AG10803 (cell line): Measurements from ENCODE around the gene TICAM2.

Source experiments
- DNase-seq: peaks from one replicate; pipeline ENCODE4 v3.0.0; 2010; ENCODE audit warnings: low read depth
- H3K4me3 ChIP-seq: 2 replicates; pipeline ENCODE4 v1.5.1; 2011; ENCODE audit warnings: mild to moderate bottlenecking, low read length, control low read depth
- CTCF ChIP-seq: conservative IDR thresholded peaks from 2 replicates; pipeline ENCODE4 v1.5.1; 2011; ENCODE audit warnings: mild to moderate bottlenecking, low read length, control low read depth, inconsistent platforms

Gene TICAM2

GRCh38 chr5:115589043-115589442 lies 13.2 kb downstream of the TICAM2 start:
- no peak for TF ChIP-seq CTCF
- no peak overlapping the region for H3K4me3 ChIP-seq
- no peak for DNase-seq

GRCh38 chr5:115588640-115589039 lies 13.6 kb downstream of the TICAM2 start:
- DNase-seq, result no peak
- no peak overlapping the region for H3K4me3 ChIP-seq
- TF ChIP-seq CTCF, result no peak

DNA sequence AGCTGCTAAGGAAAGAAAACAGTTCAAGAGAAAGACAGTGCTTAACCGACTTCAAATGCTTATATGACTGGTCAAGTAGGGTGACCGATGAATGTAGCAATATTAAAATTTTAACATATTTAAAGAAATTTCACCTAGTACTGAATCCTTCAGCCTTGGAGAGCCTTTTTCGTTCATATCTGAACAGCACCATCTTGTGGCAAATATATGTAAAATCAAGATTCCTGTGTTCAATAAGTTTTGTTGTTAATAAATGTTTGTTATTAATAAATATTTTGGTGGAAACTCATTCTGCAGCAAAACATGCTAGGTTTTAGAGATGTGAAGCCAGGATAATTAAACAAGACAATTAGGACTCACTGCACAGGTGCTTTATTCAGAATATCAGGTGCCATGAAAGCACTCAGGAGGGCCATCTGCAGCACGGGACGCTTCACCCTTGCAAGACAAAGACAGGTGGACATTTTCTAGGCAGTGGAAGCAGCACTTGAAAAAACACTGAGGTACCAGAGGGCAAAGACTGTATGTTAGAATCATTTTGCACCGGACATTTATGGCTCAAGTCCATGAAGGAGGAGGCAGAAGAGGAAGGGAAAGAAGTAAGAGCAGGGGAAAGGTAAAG lies 15.6 kb downstream of the TICAM2 start:
- TF ChIP-seq CTCF, result peak; percentile 58
- DNase-seq, result peak; percentile 56
- no peak overlapping the region for H3K4me3 ChIP-seq

- DNase-seq, result no peak
- TF ChIP-seq CTCF, result no peak
- no peak overlapping the region for H3K4me3 ChIP-seq
Measured at GRCh38 chr5:115585265-115585664, 17.0 kb downstream of the TICAM2 start.

DNA sequence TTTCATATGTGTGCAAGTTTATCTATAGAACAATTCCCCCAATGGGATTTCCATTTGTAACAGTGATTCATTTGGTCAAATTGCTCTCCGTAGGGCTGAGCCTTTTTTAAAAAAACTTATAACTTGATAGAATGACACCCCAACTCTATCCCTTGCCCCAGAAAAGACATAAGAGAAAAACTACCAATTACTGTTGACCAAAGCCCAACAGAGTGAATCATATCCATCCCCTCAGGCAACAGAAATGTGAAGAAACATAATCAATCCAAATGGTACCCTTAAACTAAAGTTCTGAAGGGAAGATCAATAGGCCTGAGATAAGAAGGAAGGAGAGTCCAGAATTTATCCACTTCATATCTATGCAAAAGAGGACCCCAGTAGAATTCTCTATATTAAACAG lies 17.8 kb downstream of the TICAM2 start:
- DNase-seq, result no peak
- no peak overlapping the region for H3K4me3 ChIP-seq
- TF ChIP-seq CTCF, result no peak

- no peak for TF ChIP-seq CTCF
- no peak overlapping the region for H3K4me3 ChIP-seq
- DNase-seq, result peak; percentile 90
Measured at GRCh38 chr5:115583474-115583873, 18.8 kb downstream of the TICAM2 start.

GRCh38 chr5:115580941-115581340 lies 21.3 kb downstream of the TICAM2 start:
- no peak for DNase-seq
- no peak overlapping the region for H3K4me3 ChIP-seq
- TF ChIP-seq CTCF, result no peak
